NCI-H82 treated with DMSO at 0.1 percent for 48 hours (cell line): ENCODE results near the gene NCAPD3.

Source experiments
- DNase-seq: peaks from one replicate; lab custom pipeline; 2025; ENCODE audit not compliant: unreplicated experiment; lab: John Stamatoyannopoulos, UW

NCAPD3 gene

GRCh38 chr11:134254433-134255183 is 30.8 kb upstream of the NCAPD3 start:
- DNase-seq, result no peak

- peak; percentile 77 for DNase-seq
Observed at GRCh38 chr11:134253188-134253993, 29.6 kb upstream of the NCAPD3 start, which contains the start of the genes ACAD8 and THYN1. TSS of gene ACAD8 (plus strand) at chr11:134253568. CDS start at chr11:134253601, 33 bp downstream. TSS of gene THYN1 (minus strand) at chr11:134253352. CDS start at chr11:134252882, 470 bp downstream.

DNA sequence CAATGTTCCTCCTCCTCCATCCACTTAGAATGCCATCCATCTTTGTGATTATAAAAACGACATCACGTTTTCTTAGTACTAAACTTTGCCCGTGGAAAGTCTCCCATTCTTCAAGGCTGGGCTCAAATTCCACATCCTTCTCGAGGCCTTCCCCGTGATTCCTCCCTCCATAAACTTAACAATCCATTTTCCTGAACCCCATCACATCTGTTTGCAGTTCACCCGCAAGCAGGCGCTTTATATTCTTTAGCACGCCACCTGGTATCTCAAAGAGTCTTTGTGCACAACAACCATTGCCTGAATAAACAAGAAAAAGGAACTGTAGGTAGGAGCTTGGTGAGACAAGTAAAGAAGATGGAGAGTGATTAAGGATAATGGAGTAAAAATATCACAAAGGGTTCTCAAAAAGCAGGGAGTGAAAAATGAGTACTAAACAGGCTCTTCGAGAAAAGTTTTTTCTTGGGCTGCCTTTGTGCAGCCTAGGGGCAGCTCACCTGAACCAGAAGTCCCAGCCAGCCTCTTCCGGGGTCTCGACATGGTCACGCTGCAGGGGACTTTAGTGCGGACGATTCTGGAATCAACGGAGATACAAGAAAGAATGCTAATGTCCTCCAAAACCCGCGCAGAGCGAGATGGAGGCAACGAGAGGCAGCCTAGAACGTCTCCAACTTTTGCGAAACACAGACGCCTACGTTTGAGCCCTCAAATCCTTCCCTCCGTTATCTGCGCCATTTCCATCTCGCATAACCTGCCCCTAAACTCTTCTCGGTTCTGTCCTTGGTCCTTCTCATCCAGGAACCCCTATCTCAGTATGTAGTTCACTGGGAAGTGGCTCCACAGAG is 28.8 kb upstream of the NCAPD3 start:
- DNase-seq, result no peak

DNA sequence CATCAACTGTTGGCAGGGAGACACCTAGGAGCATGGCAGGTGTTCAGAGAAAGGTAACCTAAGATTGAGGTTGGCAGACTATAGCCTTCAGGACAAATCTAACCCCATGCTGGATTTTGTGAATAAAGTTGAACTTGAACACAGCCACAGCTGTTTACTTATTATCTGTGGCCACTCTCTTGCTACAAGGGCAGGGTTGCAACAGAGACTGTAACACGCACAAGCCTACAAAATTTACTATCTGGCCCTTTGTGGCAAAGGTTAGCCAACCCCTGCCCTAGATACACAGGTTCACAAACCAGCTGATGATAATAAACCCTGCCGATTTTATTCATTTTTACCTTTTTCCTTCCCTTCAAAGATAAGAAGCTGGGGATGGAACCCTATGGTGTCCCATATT is 26.9 kb upstream of the NCAPD3 start:
- no peak for DNase-seq

DNA sequence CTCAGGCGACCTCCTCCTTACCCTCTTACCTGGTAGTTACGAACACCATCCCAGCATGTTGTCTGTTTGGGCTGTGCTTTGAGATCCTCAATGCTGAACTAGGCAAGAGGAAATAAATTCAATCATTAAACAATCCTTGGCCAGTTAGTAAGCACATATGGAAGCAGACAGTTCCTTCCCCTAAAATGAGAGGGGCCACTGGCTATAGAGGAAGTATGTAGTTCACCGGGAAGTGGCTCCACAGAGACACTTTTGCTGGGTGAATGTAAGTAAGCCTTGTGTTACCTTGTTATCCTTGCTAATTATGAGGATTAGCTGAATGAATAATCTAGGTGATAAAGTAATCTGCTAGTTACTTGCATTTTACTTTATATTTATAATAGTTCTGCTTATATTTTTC is 26.5 kb upstream of the NCAPD3 start:
- no peak for DNase-seq

- no peak for DNase-seq
Observed at GRCh38 chr11:134248910-134249480, 25.2 kb upstream of the NCAPD3 start.

- DNase-seq, result no peak
Observed at GRCh38 chr11:134246678-134247077, 22.9 kb upstream of the NCAPD3 start.

DNA sequence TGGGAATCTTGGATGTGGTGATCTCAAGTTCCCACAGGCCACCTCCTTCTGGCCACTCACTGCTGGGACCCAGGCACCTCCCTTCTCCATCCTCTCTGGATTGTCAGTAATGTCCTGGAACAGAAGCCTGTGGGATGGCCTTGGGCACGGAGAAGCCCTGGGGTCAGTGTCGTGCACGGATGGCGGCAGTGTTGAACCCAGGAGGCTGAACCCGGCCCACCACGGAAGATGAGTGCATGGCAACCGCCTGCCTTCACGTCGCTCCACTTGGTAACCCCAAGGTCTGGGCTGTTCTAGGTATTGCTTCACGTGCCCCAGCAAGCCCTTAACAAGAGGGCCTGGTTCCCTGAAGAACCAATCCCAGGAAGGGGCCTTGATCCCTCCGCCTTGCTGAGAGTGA is 22.3 kb upstream of the NCAPD3 start:
- DNase-seq, result no peak

- DNase-seq, result no peak
Observed at GRCh38 chr11:134245434-134245833, 21.7 kb upstream of the NCAPD3 start.

DNA sequence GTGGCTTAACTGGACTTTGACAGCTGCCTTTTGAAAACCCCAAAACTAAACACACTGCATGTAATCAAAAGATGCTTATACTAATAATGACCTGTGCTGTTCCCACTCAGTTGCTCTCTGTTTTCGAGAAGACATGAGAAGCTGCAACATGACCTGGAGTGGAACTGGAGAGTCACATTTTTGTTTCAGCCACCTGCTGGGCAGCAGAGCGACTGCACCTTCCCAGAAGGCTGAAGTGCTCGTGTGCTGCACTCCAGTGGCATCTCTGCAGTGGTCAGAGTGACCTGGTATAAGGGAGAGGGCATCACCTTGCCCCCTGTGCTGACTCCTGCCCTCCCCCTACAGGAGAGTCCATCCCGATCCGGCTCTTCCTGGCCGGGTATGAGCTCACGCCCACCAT is 20.8 kb upstream of the NCAPD3 start:
- no peak for DNase-seq

- DNase-seq, result no peak
Observed at GRCh38 chr11:134243913-134244312, 20.1 kb upstream of the NCAPD3 start.

DNA sequence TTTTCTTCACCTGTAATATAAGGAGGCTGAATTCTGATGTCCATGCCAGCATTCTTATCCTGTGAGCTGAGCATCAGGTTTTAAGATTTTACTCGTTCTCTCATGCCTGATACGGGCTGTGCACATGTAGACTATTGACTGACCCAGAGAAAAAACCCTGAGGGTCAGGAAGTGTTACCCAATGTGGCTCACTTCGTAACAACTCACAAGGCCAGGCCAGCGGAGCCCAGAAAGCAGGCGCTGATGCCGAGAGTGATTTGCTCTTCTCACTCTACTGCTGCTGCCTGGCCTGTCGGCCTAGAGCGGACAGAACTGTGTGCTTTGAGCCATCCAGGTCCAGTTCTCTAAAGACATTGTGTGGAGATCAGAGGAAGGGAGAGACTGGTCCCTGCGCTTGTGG is 18.6 kb upstream of the NCAPD3 start:
- no peak for DNase-seq

- no peak for DNase-seq
Observed at GRCh38 chr11:134240592-134240991, 16.8 kb upstream of the NCAPD3 start.

DNA sequence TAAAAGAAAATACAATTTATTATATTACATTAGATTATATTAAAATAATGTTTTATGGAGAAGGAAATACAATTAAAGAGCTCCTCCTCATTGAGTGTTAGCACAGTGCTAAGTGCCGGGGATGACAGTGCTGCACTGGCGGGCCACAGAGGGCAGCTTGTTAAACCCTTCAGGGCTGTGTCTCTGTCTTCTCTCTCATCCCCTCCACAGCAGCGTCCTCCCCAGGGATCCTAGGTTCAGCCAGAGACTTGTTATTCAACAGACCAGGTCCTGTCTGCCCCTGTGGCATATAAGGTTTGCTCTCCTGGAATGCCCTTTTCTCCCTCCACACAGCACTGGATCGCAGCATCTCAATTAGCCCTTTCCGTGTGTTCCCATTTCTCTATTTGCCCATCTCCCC is 15.2 kb upstream of the NCAPD3 start:
- DNase-seq, result no peak

DNA sequence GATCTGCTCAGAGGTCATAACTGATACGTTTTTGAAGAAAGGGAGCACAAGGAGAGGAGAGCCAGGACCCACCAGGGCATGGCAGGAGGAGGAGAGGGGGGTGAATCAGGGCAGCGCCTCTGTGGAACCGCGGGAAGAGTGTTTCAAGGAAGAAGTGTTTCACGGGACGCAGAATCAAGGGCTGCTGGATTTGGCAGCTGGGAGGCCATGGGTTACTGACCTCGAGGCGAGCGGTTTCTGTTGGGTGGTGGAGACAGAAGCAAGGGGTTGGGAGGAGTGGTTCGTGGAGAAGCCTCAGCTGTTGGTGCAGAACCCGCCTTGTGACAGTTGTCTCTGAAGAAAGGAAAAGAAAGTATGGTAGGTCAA is 13.8 kb upstream of the NCAPD3 start:
- DNase-seq, result no peak

DNA sequence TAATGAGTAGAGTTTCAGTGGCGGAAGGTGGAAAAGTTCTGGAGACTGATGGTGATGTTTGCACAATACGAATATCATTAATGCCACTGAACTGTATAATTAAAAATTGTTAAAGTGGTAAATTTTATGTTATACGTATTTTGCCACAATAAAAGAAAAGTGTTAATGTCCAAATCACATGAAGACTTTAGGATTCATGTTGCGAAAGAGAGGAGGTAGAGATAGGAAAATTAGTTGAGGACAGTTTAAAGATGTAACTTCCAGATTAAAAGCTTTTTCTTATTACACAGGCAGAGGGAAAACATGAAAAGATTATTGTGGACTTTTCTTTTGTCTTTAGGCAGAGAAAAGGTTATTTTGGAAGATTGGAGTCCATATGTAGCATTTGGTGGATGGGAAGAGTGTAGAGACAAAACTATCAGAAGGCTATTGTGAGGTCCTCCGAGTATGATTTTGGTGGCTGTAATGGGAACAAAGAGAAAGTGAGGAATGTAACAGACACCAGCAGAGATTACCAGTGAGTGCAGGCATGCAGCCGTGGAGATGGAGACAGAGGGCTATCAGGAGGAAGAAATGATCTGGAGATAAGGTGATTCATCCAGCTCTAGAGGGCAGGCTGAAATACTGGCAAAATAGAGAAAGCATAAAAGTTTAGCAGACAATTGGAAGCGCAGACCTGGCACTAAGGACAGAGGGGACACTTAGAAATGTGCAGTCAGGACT is 13.2 kb upstream of the NCAPD3 start:
- no peak for DNase-seq

DNA sequence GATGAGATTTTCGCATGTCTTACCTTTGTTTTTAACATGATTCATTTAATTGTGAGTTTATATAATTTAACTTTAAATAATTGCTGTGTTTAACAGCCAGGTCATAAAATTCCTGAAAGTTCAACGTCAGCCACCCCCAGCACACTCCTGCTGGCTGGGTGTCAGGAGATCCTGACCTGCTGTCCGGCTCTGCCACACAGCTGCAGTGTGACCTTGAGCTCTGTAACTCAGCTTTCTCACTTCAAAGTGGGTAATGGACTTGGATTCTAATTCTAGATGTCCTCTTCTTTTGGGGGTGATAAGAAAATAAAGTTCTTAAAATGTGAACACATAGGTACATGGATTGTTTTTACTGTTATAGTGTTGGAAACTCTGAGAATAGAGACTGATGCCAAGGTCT is 11.6 kb upstream of the NCAPD3 start:
- DNase-seq, result no peak

GRCh38 chr11:134233729-134234179 is 10.0 kb upstream of the NCAPD3 start:
- no peak for DNase-seq

GRCh38 chr11:134231958-134232659 is 8.3 kb upstream of the NCAPD3 start:
- DNase-seq, result no peak

DNA sequence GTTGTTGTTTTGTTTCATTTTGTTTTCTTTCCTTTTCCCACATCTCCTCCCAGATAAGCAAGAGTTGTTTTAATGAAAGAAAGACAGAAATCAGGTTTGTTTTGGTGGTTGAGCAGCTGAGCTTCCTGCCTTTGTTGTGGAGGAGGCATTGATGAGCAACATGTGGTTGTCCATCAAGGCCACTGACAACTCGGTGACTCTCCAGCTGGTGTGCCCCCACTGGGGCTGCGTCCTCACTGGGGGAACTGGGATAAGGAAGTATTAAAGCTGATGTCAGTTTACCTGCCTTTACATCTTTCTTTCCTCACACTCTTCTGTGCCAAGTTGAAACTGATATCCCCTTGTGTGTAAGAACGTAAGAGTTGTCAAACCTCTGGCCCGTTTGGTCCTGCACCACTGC is 6.6 kb upstream of the NCAPD3 start:
- DNase-seq, result no peak
